Right lobe of liver (tissue), 6 donors: ENCODE results near the gene GABRR2. TPM values are rescaled to one million over a fixed set of nuclear protein-coding genes. Genes with fewer than 3 reads are reported as not detected.
A peak's percentile ranks its signal among the peaks of the same experiment; 100 is the strongest.

Source experiments
- ATAC-seq, 4 donors: fragments of 200-7000 bp; cut with Tn5 transposase; one replicate each; pipeline ENCODE4 v1.9.1; 2020; ENCODE audit warnings: mild to moderate bottlenecking in 4 of 4, moderate library complexity in 4 of 4
- DNase-seq, 3 donors: peaks; one replicate each; pipeline ENCODE4 v3.0.0-alpha.2; 2020
- H3K27ac ChIP-seq, 3 donors: fragments of 200-600 bp; one replicate each; pipeline ENCODE4 v1.8.0; 2022
- H3K27me3 ChIP-seq, 2 donors: fragments of 200-600 bp; one replicate each; pipeline ENCODE4 v1.8.0; 2022
- H3K36me3 ChIP-seq, 4 donors: fragments of 200-600 bp; sonication (generic) in 1 of 4; one replicate each; pipeline versions ENCODE4 v1.5.1 to v1.8.0; 2017 to 2022; ENCODE audit warnings: control low read depth in 1 of 4
- H3K4me1 ChIP-seq, 4 donors: fragments of 200-600 bp; sonication (generic) in 1 of 4; one replicate each; pipeline versions ENCODE4 v1.5.1 to v1.8.0; 2017 to 2022; ENCODE audit warnings: control low read depth in 1 of 4
- H3K4me3 ChIP-seq, 3 donors: fragments of 200-600 bp; one replicate each; pipeline ENCODE4 v1.8.0; 2022
- H3K9me3 ChIP-seq, 4 donors: fragments of 200-600 bp; sonication (generic) in 1 of 4; one replicate each; pipeline versions ENCODE4 v1.5.1 to v1.8.0; 2017 to 2022; ENCODE audit warnings: control low read depth in 1 of 4
- POLR2A ChIP-seq: fragments of 450-650 bp; IDR thresholded peaks from one replicate; pipeline ENCODE4 v1.6.1; 2017; ENCODE audit warnings: antibody characterized with exemption, mild to moderate bottlenecking
- WGBS: methylation state at CpG from one replicate; pipeline ENCODE4 v1.1.6; 2018; ENCODE audit warnings: low coverage, low lambda C conversion rate; ENCODE audit not compliant: insufficient coverage; ENCODE audit errors: missing lambda C conversion rate; 5-methylcytosine and 5-hydroxymethylcytosine counted together
- intact Hi-C, 2 donors: fragments of 100-400 bp; cut with DNase I; formaldehyde crosslinking; loops; one replicate each; pipeline versions ENCODE4 v1.11.2 to v1.14.1; 2022
- total RNA-seq, 6 experiments: library from RNA; depleted of rRNA in 2 of 6; stranded (reverse); fragments of >200 nt in 2 of 6; fragmentation: NEBNext Ultra II Directional in 3 of 6; extraction: Animal tissue kit (Norgen Biotek cat#: 25700) in 3 of 6; gene quantifications; one replicate each; pipeline versions ENCODE4 v1.1.0 to v1.2.4, GENCODE V29; 2016 to 2023
- TF ChIP-seq, protein P1 (sequence below), 4 donors: fragments of 200-600 bp in 3 of 4; fragments of 450-650 bp in 1 of 4; IDR thresholded peaks; one replicate each; pipeline versions ENCODE4 v1.5.1 to v1.8.0; 2016 to 2022; ENCODE audit warnings: antibody characterized with exemption in 4 of 4, mild to moderate bottlenecking in 2 of 4
- donor health status: DM: no; HTN: yes; CAD: no.
- donor health status: DM: no; HTN: no; CAD: no.
- donor health status: DM: no; HTN: no; CAD: no.
- donor health status: DM: no; HTN: yes; CAD: no.
- donor health status: DM: no; HTN: yes; CAD: no.

GABRR2 gene
- total RNA-seq, 6 experiments from 2014 or later: 0.20 to 1.2 (median 0.56) TPM

DNA sequence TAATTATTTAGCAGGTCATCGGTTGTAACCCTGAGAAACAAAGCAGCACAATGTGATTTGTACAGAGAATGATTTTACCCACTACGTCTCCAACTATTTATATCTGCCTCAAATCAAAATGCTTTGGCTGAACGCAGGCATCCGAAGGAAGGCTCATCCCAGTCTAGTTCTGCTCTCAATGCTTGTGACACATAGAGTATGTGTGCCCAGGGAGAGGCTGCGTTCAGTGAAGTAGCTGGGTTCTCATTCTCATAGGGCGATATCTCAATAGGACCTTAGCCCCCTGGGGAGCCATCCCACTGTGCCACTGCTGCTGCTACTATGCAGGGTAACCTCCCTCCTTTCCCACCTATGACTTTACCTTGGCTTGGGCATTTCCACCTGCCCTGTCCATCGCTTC, 407 bp downstream of the GABRR2 start:
- Histone ChIP-seq H3K36me3 (no peaks in the 10 kb centered on the region), H3K27me3 (no peaks in the 10 kb centered on the region), H3K4me1 (no peaks in the 10 kb centered on the region), H3K4me3 (no peak overlapping the region), H3K27ac (no peak overlapping the region), H3K9me3 (no peaks in the 10 kb centered on the region)
- 94% methylated on average over 7 of the region's 7 CpGs for WGBS
- DNase-seq (no peak), ATAC-seq (no peak)
- intact Hi-C loops: no loop called here
- no peak for TF ChIP-seq POLR2A

DNA sequence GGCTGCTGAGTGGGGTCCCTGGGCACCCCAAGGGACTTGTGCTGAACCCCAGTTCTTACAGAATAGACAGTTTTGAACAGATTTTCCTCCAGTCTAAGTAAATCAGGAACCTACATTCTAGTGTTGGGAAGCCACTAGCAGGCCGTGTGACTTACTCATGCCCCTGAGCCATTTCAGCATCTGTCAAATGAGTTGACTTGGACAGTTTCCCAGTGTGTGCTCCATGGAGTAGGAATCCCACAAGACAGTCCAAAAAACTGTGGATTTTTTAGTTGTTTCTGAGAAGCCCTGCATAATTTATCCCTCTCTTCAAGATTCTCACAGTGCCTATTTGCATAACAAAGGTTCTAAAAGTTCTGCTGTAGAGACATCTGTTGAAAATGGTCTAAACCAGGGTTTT, 2.1 kb downstream of the GABRR2 start:
- DNase-seq: no peak
- no peaks in the 10 kb centered on the region for H3K27me3 ChIP-seq
- H3K9me3 ChIP-seq: no peaks in the 10 kb centered on the region
- no peaks in the 10 kb centered on the region for H3K4me1 ChIP-seq
- no peak for TF ChIP-seq POLR2A
- no peaks in the 10 kb centered on the region for H3K36me3 ChIP-seq
- intact Hi-C loops: no loop called here
- ATAC-seq: peak in 1 of 4 donors; percentile 43
- H3K4me3 ChIP-seq: no peak overlapping the region
- H3K27ac ChIP-seq: no peak overlapping the region
- 60% methylated on average over 1 of the region's 1 CpG for WGBS

DNA sequence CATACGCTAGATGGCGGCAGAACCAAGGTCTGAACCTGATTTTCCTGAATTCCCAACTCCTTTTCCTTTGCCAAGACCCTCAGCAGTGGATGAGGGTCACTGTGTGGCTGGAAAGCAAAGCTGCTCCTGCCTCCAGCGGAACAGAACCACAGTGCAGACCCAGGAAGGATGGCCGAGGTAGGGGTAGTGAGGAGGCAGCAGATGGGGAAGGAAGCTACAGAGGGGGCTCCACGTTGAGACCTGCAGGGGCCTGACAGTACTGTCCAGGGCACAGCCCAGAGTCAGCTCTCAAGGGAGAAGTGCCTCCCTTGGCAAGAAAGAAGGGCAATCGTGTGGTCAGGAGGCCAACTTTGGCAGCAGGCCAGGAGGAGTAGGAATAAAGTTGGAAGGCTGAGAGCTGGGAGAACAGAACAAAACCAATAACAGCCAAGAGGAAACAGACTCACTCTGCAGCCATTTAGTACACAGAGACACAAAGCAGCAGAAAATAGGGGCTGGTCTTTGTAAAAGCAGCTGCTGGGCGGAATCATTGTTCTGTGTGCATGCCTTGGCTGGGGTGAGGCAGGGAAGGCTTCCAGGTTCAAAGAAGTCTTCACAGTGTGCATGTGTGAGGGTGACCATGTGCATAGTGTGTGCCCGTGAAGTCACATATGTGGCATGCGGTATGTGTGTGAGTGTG, 3.1 kb downstream of the GABRR2 start:
- TF ChIP-seq, protein P1, sequence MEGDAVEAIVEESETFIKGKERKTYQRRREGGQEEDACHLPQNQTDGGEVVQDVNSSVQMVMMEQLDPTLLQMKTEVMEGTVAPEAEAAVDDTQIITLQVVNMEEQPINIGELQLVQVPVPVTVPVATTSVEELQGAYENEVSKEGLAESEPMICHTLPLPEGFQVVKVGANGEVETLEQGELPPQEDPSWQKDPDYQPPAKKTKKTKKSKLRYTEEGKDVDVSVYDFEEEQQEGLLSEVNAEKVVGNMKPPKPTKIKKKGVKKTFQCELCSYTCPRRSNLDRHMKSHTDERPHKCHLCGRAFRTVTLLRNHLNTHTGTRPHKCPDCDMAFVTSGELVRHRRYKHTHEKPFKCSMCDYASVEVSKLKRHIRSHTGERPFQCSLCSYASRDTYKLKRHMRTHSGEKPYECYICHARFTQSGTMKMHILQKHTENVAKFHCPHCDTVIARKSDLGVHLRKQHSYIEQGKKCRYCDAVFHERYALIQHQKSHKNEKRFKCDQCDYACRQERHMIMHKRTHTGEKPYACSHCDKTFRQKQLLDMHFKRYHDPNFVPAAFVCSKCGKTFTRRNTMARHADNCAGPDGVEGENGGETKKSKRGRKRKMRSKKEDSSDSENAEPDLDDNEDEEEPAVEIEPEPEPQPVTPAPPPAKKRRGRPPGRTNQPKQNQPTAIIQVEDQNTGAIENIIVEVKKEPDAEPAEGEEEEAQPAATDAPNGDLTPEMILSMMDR (IDR thresholded peaks at IDR 0.05): peak in 3 of 4 donors; percentile 31 to 41 (median 31)
- no peak for TF ChIP-seq POLR2A
- ATAC-seq: peak; percentile 48 to 61 (median 55)
- Histone ChIP-seq H3K4me3 (no peak overlapping the region), H3K27me3 (no peaks in the 10 kb centered on the region), H3K9me3 (no peaks in the 10 kb centered on the region), H3K4me1 (no peaks in the 10 kb centered on the region), H3K36me3 (no peaks in the 10 kb centered on the region), H3K27ac (no peak overlapping the region)
- peak in 1 of 3 donors; percentile 39 for DNase-seq
- 33% methylated on average over 9 of the region's 9 CpGs for WGBS
- intact Hi-C loops: no loop called here

DNA sequence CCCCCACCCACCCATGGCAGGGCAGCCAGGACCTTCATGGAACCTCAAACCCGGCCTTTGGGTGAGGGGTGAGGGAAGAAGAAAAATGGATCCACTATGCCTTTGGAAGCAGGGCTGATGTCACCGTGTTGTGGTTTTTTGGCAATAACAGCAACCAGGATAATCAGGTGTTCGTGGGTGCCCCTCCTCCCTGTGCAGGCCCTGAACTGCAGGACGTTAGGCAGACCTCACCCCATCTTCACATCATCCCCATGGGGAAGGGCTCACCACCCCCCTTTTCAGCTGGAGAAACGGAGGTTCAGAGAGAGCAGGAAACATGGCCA, 3.6 kb downstream of the GABRR2 start:
- Histone ChIP-seq H3K36me3 (no peaks in the 10 kb centered on the region), H3K4me1 (no peaks in the 10 kb centered on the region), H3K27ac (no peak overlapping the region), H3K27me3 (no peaks in the 10 kb centered on the region), H3K9me3 (no peaks in the 10 kb centered on the region), H3K4me3 (no peak overlapping the region)
- WGBS: 35% methylated on average over 2 of the region's 5 CpGs
- intact Hi-C loops: no loop called here
- ATAC-seq (no peak), DNase-seq (no peak)
- TF ChIP-seq, protein P1 (IDR thresholded peaks at IDR 0.05): peak in 1 of 4 donors; percentile 42
- TF ChIP-seq POLR2A: no peak

DNA sequence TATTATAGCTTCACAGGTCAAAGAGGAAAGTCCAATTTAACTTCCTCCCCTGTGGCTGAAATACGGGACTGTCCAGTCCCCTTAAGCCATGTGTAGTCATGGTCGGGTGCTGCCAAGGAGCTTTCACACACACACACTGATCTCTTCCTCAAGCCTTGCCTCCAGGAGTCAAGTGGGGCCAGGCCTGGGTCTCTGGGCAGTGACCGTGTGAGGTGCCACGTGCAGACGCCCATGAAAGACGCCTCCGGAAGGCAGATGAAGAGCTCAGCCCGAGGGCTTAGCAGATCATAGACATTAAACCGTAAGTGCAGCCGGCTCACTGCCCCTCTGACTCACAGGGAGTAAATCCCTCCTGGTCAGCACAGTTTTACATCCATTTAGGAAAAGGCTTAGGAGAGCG, 4.2 kb downstream of the GABRR2 start:
- H3K4me3 ChIP-seq: no peak overlapping the region
- no peak overlapping the region for H3K27ac ChIP-seq
- H3K4me1 ChIP-seq: no peaks in the 10 kb centered on the region
- H3K9me3 ChIP-seq: no peaks in the 10 kb centered on the region
- no peaks in the 10 kb centered on the region for H3K36me3 ChIP-seq
- DNase-seq: no peak
- WGBS: 20% methylated on average over 2 of the region's 11 CpGs
- ATAC-seq: peak in 2 of 4 donors; percentile 9 to 52
- intact Hi-C loops: no loop called here
- H3K27me3 ChIP-seq: no peaks in the 10 kb centered on the region
- TF ChIP-seq POLR2A: no peak
- TF ChIP-seq, protein P1 (IDR thresholded peaks at IDR 0.05): no peak
